Lung (tissue), 12 donors: ENCODE results near the gene ARSB. TPM values are rescaled to one million over a fixed set of nuclear protein-coding genes. Genes with fewer than 3 reads are reported as not detected.

ENCODE experiments used
- ATAC-seq: fragments of 200-7000 bp; cut with Tn5 transposase; one replicate; pipeline ENCODE4 v1.9.1; 2020; ENCODE audit warnings: moderate number of reproducible peaks; ENCODE audit not compliant: insufficient read depth, low FRiP score
- DNase-seq, 3 donors: peaks; one replicate each; pipeline ENCODE4 v3.0.0-alpha.2; 2013 to 2017
- H3K27ac ChIP-seq, 2 donors: one replicate each; pipeline ENCODE4 v1.5.1; 2013; ENCODE audit warnings: mild to moderate bottlenecking in 2 of 2, moderate library complexity in 2 of 2, control low read depth in 1 of 2, inconsistent platforms in 1 of 2, low read depth in 1 of 2, low read length in 1 of 2
- H3K27me3 ChIP-seq, 3 donors: one replicate each; pipeline ENCODE4 v1.5.1; 2013; ENCODE audit warnings: low read length in 2 of 3; ENCODE audit not compliant: control insufficient read depth in 3 of 3, insufficient read depth in 3 of 3
- H3K36me3 ChIP-seq, 4 donors: one replicate each; pipeline ENCODE4 v1.5.1; 2013; ENCODE audit warnings: low read length in 4 of 4, mild to moderate bottlenecking in 1 of 4, moderate library complexity in 1 of 4; ENCODE audit not compliant: control insufficient read depth in 4 of 4, insufficient read depth in 4 of 4
- H3K4me1 ChIP-seq, 5 donors: one replicate each; pipeline ENCODE4 v1.5.1; 2013; ENCODE audit warnings: low read length in 5 of 5, mild to moderate bottlenecking in 2 of 5, moderate library complexity in 1 of 5; ENCODE audit not compliant: control insufficient read depth in 5 of 5, insufficient read depth in 5 of 5
- H3K4me3 ChIP-seq: one replicate; pipeline ENCODE4 v1.5.1; 2013; ENCODE audit warnings: mild to moderate bottlenecking, control low read depth, moderate library complexity
- H3K9ac ChIP-seq, 2 donors: one replicate each; pipeline ENCODE4 v1.5.1; 2013; ENCODE audit warnings: low read length in 2 of 2, control low read depth in 1 of 2; ENCODE audit not compliant: insufficient read depth in 1 of 2
- H3K9me3 ChIP-seq, 4 donors: one replicate each; pipeline ENCODE4 v1.5.1; 2013; ENCODE audit warnings: low read length in 3 of 4, mild to moderate bottlenecking in 1 of 4, moderate library complexity in 1 of 4; ENCODE audit not compliant: control insufficient read depth in 4 of 4, insufficient read depth in 3 of 4
- WGBS, 2 donors: extraction: QIAGEN DNeasy Blood & Tissue Kit; methylation state at CpG; one replicate each; pipeline ENCODE4 v1.1.7; 2013; 5-methylcytosine and 5-hydroxymethylcytosine counted together
- polyA plus RNA-seq, 2 donors: library from polyadenylated mRNA; stranded (reverse); fragments of 200-250 nt; gene quantifications; one replicate each; pipeline ENCODE4 v1.2.1, GENCODE V29; 2013
- total RNA-seq, 2 donors: library from RNA; depleted of rRNA in 1 of 2; stranded (reverse); fragments of >200 nt in 1 of 2; gene quantifications; one replicate each; pipeline ENCODE4 v1.2.1, GENCODE V29; 2014 to 2021
- TF ChIP-seq, protein P1 (sequence below): IDR thresholded peaks from 2 replicates; pipeline ENCODE4 v1.5.1; 2012; ENCODE audit warnings: mild to moderate bottlenecking; ENCODE audit errors: control extremely low read depth, extremely low read depth
- donor health status: control.
- donor health status: control.
- donor health status: Bipolar disorder and iron deficiency.
- donor health status: healthy.
- donor health status: DM: yes; HTN: yes; CAD: no.

Gene ARSB
- total and polyA plus RNA-seq, 4 donors = 3.2 to 17.3 (median 11.1) TPM

DNA sequence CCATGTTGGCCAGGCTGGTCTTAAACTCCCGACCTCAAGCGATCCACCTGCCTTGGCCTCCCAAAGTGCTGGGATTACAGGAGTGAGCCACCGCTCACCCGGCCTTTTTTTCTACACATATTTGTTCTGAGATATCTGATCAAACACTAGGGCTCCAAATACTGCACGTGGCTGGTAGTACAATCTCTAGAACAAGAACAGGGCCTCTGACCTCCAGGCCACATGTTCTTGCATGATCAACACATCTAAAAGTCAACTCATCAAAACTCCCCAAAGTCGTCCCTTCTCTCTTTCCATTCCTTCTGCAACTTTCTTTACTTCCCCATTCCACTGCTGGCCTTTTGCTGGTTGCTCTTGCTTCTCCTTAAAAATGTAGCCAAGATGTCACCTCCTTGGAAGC lies 223.3 kb downstream of the ARSB start:
- TF ChIP-seq, protein P1, sequence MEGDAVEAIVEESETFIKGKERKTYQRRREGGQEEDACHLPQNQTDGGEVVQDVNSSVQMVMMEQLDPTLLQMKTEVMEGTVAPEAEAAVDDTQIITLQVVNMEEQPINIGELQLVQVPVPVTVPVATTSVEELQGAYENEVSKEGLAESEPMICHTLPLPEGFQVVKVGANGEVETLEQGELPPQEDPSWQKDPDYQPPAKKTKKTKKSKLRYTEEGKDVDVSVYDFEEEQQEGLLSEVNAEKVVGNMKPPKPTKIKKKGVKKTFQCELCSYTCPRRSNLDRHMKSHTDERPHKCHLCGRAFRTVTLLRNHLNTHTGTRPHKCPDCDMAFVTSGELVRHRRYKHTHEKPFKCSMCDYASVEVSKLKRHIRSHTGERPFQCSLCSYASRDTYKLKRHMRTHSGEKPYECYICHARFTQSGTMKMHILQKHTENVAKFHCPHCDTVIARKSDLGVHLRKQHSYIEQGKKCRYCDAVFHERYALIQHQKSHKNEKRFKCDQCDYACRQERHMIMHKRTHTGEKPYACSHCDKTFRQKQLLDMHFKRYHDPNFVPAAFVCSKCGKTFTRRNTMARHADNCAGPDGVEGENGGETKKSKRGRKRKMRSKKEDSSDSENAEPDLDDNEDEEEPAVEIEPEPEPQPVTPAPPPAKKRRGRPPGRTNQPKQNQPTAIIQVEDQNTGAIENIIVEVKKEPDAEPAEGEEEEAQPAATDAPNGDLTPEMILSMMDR = no peak
- Histone ChIP-seq H3K9me3 (no peaks in the 10 kb centered on the region), H3K27ac (no peak overlapping the region), H3K36me3 (no peaks in the 10 kb centered on the region), H3K4me1 (peaks cover 0 to 6% (median 0%) of the 10 kb centered on the region in 5 donors), H3K4me3 (no peak overlapping the region), H3K27me3 (no peaks in the 10 kb centered on the region), H3K9ac (no peak overlapping the region)
- 84 to 87% methylated on average over 6 of the region's 6 CpGs for WGBS, 2 donors
- no peak for DNase-seq
- ATAC-seq = no peak

DNA sequence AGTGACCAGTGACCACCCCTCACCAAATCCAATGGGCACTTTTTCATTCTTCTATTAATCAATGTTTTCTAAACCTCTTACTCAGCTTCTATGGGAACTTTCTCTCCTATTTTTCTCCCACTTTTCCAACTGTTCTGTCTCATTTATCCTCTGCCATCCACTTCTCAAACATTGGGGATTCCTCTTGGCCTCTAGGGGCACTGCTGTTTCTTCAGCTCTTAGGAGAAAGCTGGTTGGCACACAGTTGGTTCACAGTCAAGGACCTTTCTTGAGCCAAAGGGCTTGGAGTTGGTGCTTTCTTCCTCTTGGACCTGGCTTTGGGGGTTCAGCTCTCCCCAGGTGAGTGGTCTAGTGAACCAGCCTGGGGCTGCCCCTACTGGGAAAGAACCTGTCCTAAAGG lies 224.3 kb downstream of the ARSB start:
- Histone ChIP-seq H3K4me3 (no peak overlapping the region), H3K9me3 (no peaks in the 10 kb centered on the region), H3K27me3 (no peaks in the 10 kb centered on the region), H3K36me3 (no peaks in the 10 kb centered on the region), H3K4me1 (peaks cover 0 to 3% (median 0%) of the 10 kb centered on the region in 5 donors), H3K9ac (no peak overlapping the region), H3K27ac (no peak overlapping the region)
- TF ChIP-seq, protein P1 = no peak
- ATAC-seq = no peak
- DNase-seq = no peak

DNA sequence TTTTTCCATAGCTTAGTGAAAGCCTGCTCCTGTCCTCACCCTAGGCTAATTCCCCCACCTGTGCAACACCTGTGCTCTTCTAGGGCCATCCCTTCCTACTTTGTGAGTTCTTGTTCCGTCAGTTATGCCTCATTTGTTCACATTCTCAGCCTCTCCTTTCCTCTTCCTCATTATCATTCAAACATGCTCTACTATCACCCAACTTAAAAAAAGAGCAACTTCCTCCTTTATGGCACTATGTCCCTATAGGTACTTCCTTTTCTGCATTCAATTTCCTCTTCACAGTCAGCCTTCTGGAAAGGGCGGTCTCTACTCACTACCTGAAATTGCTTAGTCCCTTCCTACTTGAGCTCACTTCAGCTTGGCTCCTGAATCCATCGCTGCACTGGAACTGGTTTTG lies 224.7 kb downstream of the ARSB start:
- no peak overlapping the region for H3K27ac ChIP-seq
- no peaks in the 10 kb centered on the region for H3K36me3 ChIP-seq
- 52 to 76% methylated on average over 3 of the region's 3 CpGs for WGBS, 2 donors
- peak; percentile 79 for ATAC-seq
- DNase-seq = no peak
- no peaks in the 10 kb centered on the region for H3K4me1 ChIP-seq
- no peaks in the 10 kb centered on the region for H3K27me3 ChIP-seq
- no peak overlapping the region for H3K4me3 ChIP-seq
- TF ChIP-seq, protein P1 = no peak
- H3K9ac ChIP-seq = no peak overlapping the region
- no peaks in the 10 kb centered on the region for H3K9me3 ChIP-seq

DNA sequence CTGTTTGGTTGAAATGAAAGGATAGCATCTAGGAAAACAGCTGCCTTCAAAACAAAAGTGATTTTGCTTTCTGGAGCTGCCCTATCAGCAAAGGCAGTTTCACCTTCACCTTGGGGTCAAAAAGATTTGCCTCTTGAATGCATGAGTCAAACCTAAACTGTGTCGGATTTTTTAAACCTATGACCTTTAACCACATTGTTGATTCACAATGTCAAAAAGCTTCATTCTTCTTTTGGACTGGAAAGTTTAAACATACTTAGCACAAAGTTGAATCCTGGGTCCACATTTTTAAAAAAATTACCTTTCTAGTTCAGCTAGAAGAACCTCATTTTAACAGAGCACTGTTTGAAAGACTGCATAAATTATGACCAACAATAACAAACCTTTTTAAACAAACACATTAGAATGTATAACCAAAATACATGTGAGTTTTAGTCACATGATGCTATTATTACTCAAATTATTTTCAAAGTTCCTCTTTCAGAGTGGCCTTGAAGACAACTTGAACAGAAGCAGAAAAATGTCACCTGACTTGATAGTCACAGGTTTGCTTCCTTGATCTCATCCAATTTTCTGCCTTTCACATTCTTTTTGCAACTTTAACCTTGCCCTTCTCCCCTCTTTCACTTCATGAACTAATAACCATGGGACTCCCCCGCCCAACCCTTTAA lies 226.8 kb downstream of the ARSB start:
- ATAC-seq (no peak), DNase-seq (no peak)
- Histone ChIP-seq H3K9me3 (no peaks in the 10 kb centered on the region), H3K27ac (no peak overlapping the region), H3K36me3 (no peaks in the 10 kb centered on the region), H3K27me3 (no peaks in the 10 kb centered on the region), H3K4me3 (no peak overlapping the region), H3K9ac (no peak overlapping the region), H3K4me1 (no peaks in the 10 kb centered on the region)
- TF ChIP-seq, protein P1 = no peak
- WGBS, 2 donors = 72 to 85% methylated on average over 2 of the region's 2 CpGs
